GM19025 (cell line): ENCODE results near the gene MDK.

Experiments
- ATAC-seq: cut with Tn5 transposase; IDR thresholded peaks from one replicate; pipeline ENCODE4 v1.9.1; 2021; ENCODE audit warnings: mild to moderate bottlenecking, low read depth, moderate library complexity; ENCODE audit not compliant: unreplicated experiment

MDK gene

DNA sequence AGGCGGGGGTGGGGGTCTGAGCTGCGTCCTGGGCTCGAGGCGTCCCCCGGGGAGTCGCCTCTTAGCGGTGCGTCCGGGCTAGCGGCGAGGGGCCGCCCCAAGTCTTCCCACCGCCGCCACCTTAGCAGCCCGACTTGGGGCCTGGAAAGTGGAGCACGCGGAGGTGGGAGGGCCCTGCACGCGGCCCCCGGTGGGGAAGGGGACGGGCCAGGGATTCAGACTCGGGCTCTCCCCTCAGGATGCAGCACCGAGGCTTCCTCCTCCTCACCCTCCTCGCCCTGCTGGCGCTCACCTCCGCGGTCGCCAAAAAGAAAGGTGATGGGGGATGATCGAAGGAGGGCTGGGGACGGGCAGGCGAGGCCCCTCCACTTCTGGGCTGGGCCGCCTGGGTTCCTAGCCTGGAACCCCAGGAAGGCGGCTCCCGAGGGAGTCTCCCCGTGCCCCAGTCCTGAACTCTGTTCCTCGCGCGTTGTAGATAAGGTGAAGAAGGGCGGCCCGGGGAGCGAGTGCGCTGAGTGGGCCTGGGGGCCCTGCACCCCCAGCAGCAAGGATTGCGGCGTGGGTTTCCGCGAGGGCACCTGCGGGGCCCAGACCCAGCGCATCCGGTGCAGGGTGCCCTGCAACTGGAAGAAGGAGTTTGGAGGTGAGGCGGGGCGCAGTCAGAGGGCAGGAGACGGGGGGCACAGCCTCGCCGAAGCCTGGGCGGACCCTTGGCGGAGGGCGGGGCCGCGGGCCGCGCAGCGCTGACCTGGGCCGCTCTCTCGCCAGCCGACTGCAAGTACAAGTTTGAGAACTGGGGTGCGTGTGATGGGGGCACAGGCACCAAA lies 563 bp downstream of the MDK start:
- ATAC-seq, result no peak

- ATAC-seq, result no peak
These were observed 1.4 kb downstream of the MDK start for GRCh38 chr11:46382646-46383403.

- ATAC-seq, result no peak
These were observed 1.9 kb downstream of the MDK start for GRCh38 chr11:46383404-46383758.

GRCh38 chr11:46383974-46384701 lies 2.7 kb downstream of the MDK start:
- ATAC-seq, result no peak

GRCh38 chr11:46385169-46386004 lies 3.9 kb downstream of the MDK start:
- no peak for ATAC-seq

DNA sequence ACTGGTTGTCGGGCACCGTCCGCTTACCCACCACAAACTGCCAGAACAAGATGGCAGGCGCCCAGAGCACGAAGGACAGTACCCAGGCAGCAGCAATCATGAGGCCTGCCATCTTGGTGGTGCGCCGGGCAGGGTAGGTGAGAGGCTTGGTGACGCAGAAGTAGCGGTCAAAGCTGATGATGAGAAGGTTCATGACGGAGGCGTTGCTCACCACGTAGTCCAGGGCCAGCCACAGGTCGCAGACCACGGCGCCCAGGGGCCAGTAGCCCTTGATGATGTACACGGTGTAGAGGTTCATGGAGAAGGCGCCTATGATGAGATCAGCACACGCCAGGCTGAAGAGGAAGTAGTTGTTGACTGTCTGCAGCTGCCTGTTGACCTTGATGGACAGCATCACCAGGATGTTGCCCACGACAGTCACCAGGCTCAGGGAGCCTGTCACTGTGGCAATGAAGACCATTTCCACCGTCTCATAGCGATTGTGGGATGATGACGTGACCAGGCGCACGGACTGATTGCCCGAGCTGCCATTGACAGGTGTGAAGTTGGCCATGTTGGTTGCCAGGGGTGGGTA lies 4.6 kb downstream of the MDK start:
- ATAC-seq, result no peak

DNA sequence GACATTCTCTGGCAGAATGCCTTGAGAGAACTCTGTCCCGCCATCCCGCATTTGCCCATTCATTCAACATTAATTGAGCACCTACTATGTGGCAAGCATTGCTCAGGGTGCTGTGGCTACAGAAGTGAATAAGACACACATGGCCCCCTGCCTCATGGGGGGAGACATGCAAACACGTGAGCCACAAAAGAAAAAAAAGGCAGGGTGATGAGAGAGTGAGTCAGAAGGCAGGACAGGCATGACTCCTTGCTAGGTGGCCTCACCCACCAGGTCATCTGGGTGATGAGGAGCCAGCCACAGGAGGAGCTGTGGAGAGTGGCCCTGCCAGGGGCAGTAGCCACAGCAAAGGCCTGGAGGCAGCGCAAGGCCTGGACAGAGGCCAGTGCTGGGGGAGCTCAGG lies 5.2 kb downstream of the MDK start:
- no peak for ATAC-seq

GRCh38 chr11:46387456-46387855 lies 6.0 kb downstream of the MDK start:
- no peak for ATAC-seq

- ATAC-seq, result no peak
These were observed 6.6 kb downstream of the MDK start for GRCh38 chr11:46387919-46388618.

- no peak for ATAC-seq
These were observed 7.4 kb downstream of the MDK start for GRCh38 chr11:46388619-46389449.

DNA sequence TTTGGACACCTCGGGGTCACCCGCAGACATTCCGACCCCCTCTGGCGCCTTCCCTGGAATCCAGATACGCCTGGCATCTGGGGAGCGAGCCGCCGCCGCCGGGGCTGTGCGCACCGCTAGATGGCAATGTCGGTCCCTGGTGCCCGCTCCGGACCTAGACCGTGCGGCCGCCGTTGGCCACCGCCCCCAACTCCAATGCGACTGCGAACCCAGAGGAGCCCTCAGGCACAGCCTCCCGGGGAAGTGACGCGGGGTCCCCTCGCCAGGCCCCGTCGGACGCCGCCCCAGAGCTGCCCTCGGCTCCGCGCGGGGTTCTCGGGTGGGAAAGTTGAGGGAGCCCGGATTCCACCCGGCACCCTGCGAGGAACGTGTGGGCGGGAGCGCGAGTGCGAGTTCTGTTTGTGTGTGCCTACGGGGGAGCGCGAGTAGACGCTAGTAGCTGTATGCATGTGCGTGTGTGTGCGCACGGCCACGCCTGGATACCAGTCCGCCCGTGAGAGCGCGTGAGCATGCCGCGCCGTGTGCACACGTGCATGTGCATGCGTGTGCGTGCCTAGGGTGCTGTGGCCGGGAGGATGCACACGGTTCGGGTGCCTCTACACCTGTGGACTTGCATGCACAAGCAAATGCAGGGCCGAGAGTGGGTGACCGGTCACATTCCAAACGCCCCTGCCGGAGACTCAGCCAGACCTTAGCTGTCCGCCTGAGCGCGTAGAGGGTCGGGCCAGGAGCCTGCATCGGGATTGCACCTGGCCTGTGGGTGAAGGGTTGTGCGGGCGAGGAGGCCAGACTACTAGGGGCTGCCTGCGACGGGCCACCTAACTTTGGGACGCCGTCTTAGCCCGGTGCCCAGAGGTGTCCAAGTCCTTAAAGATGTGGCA lies 8.2 kb downstream of the MDK start:
- ATAC-seq, result peak; percentile 48

DNA sequence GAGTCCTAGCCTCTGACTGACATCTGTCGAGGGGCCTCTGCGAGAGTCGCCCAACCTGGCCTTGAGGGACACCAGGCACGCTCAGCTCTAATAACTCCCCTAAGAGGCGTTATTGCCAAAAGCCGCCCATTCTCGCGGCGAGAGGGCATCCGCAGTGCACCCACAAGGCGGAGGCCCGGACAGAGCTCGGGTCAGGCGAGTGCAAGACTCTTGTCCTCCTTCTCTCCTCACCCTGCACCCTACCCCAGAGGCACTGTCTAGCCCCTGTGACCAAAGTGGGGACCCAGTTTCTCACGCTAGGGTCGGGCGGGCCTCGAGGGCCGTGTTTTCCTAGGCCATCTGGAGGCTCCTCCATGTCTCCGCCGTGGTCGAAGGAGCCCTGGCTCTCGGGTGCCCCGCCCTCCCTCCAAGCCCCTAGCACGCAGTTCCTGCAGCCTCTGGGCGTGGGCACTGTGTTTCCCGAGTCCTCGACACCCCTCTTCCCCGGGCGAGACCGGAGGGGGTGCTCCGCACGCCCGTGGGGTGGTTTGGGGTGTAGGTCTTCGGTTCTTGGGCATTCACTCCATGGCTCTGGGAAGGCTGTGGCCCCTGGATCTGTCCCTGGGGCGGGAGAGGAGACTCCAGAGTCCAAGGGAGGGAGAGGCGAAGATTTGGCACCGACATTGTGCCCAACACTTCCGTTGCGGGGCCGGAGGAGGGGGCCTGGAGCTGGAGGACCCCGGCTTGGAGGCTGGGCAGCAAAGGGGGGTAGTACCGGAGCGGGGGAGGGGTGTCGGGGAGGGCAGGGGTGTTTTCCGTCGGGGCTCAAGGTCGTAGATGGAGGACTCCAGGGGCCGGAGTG lies 9.1 kb downstream of the MDK start:
- ATAC-seq, result no peak

GRCh38 chr11:46391186-46391577 lies 9.7 kb downstream of the MDK start:
- ATAC-seq, result no peak

GRCh38 chr11:46391578-46392420 lies 10.3 kb downstream of the MDK start, which contains the start of gene CHRM4:
TSS of gene CHRM4 (minus strand) at chr11:46391776. CDS start at chr11:46386557, 5,219 bp downstream.
- no peak for ATAC-seq

GRCh38 chr11:46392421-46393230 lies 11.2 kb downstream of the MDK start:
- ATAC-seq, result peak; percentile 63
